HFF-Myc (cell line): Measurements from ENCODE around the gene HMGB2.

Experiments
- DNase-seq: peaks from one replicate; pipeline ENCODE4 v3.0.0-alpha.2; 2011; ENCODE audit warnings: low read depth; ENCODE audit errors: extremely low read depth
- H3K4me3 ChIP-seq: replicated peaks from 2 replicates; pipeline ENCODE4 v1.5.1; 2011; ENCODE audit warnings: low read depth, mild to moderate bottlenecking, control low read depth, low read length
- CTCF ChIP-seq: IDR thresholded peaks from 2 replicates; pipeline ENCODE4 v1.5.1; 2012; ENCODE audit warnings: mild to moderate bottlenecking, low read depth, low read length, control low read depth; ENCODE audit errors: missing control alignments

The HMGB2 gene

GRCh38 chr4:173343832-173344397 lies 9.8 kb upstream of the HMGB2 start:
- no peak overlapping the region for H3K4me3 ChIP-seq
- no peak for DNase-seq
- no peak for TF ChIP-seq CTCF

DNA sequence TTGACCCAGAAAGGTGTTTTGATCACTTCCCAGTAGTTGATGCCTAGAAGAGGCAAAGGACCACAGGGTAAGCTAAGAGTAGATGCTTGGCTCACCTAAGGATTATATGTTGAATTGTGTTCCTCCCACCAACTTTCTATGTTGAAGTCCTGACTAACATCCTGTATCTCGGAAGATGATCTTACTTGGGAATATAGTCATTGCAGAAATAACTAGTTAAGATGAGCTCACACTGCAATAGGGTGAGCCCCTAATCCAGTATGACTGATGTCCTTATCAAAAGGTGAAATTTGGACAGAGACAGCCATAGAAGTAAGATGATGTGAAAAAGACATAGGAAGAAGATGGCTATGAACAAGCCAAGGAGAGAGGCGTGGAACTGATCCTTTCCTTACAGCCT lies 3.3 kb upstream of the HMGB2 start:
- TF ChIP-seq CTCF, result no peak
- DNase-seq, result no peak
- no peak overlapping the region for H3K4me3 ChIP-seq

DNA sequence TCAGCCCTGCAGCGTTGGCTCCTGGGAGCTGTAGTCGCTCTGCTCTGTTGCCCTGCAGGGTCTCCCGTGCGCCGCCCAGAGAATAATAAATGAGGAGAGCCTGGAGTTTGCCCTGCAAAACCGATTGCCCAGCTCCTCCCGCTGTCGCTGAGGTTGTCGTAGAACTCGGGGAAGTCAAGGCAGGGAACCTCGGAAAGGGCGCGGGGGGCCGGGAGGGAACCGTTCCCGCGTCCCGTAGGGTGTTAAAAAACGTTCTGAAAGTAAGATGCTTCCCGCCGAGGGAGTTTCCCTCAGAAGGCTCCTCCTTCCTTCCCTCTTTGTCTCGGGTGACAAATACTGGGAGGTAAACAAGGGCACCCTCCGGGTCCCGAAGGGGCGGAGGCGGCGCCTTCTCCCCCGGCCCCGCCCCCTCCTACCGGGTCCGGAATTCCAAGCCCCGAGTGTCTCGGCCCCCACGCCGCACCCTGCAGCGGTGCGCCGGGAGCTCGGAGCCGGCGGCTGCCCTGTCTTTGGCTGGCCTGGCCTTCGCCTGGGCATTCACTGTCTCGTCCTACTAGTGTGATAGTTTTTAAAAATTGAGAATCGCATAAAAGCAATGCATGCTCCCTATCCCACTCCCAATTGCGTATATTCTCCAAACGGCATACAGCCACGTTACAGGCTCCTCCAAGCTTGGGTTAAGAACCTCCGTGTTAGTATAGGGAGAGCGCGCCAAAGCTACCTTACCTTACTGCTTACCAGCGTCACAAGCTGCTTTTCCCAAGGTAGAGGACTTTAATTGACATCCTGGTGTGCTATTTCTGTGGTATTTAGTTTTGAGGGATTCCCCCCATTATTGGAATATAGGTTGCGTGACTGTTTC lies 964 bp upstream of the HMGB2 start:
- H3K4me3 ChIP-seq, result peak overlapping the region; percentile 96
- peak; percentile 79 for DNase-seq
- no peak for TF ChIP-seq CTCF

DNA sequence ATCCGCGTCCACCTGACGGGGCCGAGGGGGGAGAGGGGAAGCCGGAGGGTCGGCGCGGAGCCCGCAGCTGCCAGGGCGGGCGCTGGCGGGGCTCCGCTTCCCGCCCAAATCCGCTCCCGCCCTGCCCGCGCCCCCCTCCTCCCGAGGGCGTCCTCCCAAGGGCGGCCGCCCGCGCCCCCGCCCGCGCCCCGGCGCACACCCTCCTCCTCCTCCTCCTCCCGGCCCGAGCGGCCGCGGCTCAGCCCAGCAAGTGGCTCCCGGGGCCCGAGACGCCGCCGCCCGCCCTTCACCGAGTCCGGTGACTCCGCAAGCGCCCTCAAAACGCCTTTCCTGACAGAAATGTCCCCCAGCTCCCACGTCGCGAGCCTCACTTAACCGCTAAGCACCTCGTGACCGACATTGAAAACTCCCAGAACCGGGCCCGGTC lies 487 bp downstream of the HMGB2 start:
- TF ChIP-seq CTCF, result no peak
- no peak for DNase-seq

DNA sequence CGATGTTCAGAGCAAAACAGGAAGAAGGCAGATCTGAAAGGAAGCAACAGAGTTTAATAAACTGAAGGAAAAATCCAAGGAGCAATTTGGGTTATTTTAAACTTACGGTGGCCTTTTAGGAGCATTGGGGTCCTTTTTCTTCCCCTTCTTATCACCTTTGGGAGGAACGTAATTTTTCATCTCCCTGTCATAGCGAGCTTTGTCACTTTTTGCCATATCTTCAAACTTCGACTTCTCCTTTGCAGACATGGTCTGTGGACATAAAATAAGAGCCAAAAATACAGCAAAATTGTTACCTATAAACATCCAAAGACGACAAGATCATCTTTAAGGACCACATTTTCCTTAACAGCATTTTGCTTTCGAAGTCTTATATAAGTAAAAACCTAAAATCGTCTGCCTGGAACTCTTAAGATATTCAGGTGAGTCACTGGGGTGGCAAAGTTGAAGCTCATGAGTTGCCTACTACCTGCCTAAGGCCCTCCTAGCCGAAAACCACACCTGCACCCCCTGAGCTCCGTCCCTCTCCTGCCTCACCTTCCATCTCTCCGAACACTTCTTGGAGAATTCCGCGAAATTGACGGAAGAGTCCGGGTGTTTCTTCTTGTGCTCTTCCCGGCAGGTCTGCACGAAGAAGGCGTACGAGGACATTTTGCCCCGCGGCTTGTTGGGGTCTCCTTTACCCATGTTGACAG lies 1.0 kb downstream of the HMGB2 start:
- DNase-seq, result no peak
- TF ChIP-seq CTCF, result no peak
- peak overlapping the region; percentile 96 for H3K4me3 ChIP-seq

More for the DNA sequence above, 487 bp downstream of the HMGB2 start:
- H3K4me3 ChIP-seq, result peak overlapping the region; percentile 96

DNA sequence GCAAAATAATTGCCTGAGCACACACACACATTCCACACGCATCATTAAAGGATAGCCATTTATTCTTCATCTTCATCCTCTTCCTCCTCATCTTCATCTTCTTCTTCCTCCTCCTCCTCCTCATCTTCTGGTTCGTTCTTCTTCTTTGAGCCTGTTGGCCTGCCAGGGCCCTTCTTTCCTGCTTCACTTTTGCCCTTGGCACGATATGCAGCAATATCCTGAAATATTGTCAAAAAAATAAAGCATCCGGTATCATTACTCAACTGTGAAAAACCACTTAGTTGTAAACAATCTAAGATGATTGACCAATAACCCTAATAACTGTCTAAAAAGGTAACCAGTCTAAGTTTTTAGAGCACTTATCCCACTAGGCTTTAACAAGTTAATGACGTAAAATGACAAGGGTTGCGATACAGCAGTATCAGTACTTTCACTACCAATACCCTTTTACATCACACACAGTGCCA lies 2.1 kb downstream of the HMGB2 start:
- H3K4me3 ChIP-seq, result peak overlapping the region; percentile 96
- TF ChIP-seq CTCF, result no peak
- no peak for DNase-seq
